T-helper 17 cell (primary cell): Measurements from ENCODE around the gene PAPSS1. TPM values are rescaled to one million over a fixed set of nuclear protein-coding genes. Genes with fewer than 3 reads are reported as not detected.

Experiments
- ATAC-seq: fragments of 150-1000 bp; cut with Tn5 transposase; 2 replicates; pipeline ENCODE4 v1.10.0; 2021; ENCODE audit warnings: mild to moderate bottlenecking, moderate library complexity
- DNase-seq, 3 donors: peaks; one replicate each; pipeline versions ENCODE4 v3.0.0 to v3.0.0-alpha.2; 2020 to 2021
- H3K9me3 ChIP-seq: one replicate; pipeline ENCODE4 v1.7.0; 2013; ENCODE audit warnings: low read length, mild to moderate bottlenecking; ENCODE audit not compliant: control insufficient read depth, poor library complexity, severe bottlenecking
- H3K27ac Mint-ChIP-seq: one replicate; pipeline ENCODE4 v1.8.0; 2022; ENCODE audit warnings: mild to moderate bottlenecking, moderate library complexity, mixed read lengths
- H3K27me3 Mint-ChIP-seq: one replicate; pipeline ENCODE4 v1.8.0; 2022; ENCODE audit warnings: mixed read lengths
- H3K36me3 Mint-ChIP-seq: one replicate; pipeline ENCODE4 v1.8.0; 2022; ENCODE audit warnings: low read depth, mixed read lengths
- H3K4me1 Mint-ChIP-seq: one replicate; pipeline ENCODE4 v1.8.0; 2022; ENCODE audit warnings: mild to moderate bottlenecking, mixed read lengths
- H3K4me3 Mint-ChIP-seq: one replicate; pipeline ENCODE4 v1.8.0; 2022; ENCODE audit warnings: mild to moderate bottlenecking, moderate library complexity, mixed read lengths
- total RNA-seq, 4 donors: library from RNA in 2 of 4; stranded (reverse) in 2 of 4; gene quantifications; one replicate each; pipeline ENCODE4 v1.2.3 and lab custom pipeline; 2022 to 2026

PAPSS1 gene
- total RNA-seq, 2 donors from 2014 or later: 13.1 to 14.8 TPM

- H3K27me3 Mint-ChIP-seq: peaks cover 13% of the 10 kb centered on the region
- no peak overlapping the region for H3K4me3 Mint-ChIP-seq
- H3K9me3 ChIP-seq: no peaks in the 10 kb centered on the region
- no peak for ATAC-seq
- H3K36me3 Mint-ChIP-seq: peaks cover 2% of the 10 kb centered on the region
- H3K4me1 Mint-ChIP-seq: no peaks in the 10 kb centered on the region
- no peak for DNase-seq
- no peak overlapping the region for H3K27ac Mint-ChIP-seq
Observed at GRCh38 chr4:107579099-107579498, 140.9 kb downstream of the PAPSS1 start.

GRCh38 chr4:107578321-107578720 lies 141.7 kb downstream of the PAPSS1 start:
- no peaks in the 10 kb centered on the region for H3K4me1 Mint-ChIP-seq
- DNase-seq (no peak), ATAC-seq (no peak)
- H3K27ac Mint-ChIP-seq: no peak overlapping the region
- H3K4me3 Mint-ChIP-seq: no peak overlapping the region
- peaks cover 13% of the 10 kb centered on the region for H3K27me3 Mint-ChIP-seq
- peaks cover 2% of the 10 kb centered on the region for H3K36me3 Mint-ChIP-seq
- no peaks in the 10 kb centered on the region for H3K9me3 ChIP-seq

- DNase-seq (no peak), ATAC-seq (no peak)
- H3K4me1 Mint-ChIP-seq: no peaks in the 10 kb centered on the region
- peaks cover 2% of the 10 kb centered on the region for H3K36me3 Mint-ChIP-seq
- H3K27me3 Mint-ChIP-seq: peaks cover 13% of the 10 kb centered on the region
- no peak overlapping the region for H3K27ac Mint-ChIP-seq
- no peaks in the 10 kb centered on the region for H3K9me3 ChIP-seq
- no peak overlapping the region for H3K4me3 Mint-ChIP-seq
Observed at GRCh38 chr4:107577743-107578142, 142.3 kb downstream of the PAPSS1 start.

GRCh38 chr4:107575243-107575642 lies 144.8 kb downstream of the PAPSS1 start:
- no peak overlapping the region for H3K4me3 Mint-ChIP-seq
- no peak overlapping the region for H3K27ac Mint-ChIP-seq
- H3K9me3 ChIP-seq: no peaks in the 10 kb centered on the region
- H3K36me3 Mint-ChIP-seq: no peaks in the 10 kb centered on the region
- ATAC-seq (no peak), DNase-seq (no peak)
- H3K4me1 Mint-ChIP-seq: no peaks in the 10 kb centered on the region
- H3K27me3 Mint-ChIP-seq: peaks cover 13% of the 10 kb centered on the region

- Mint-ChIP-seq H3K4me3 (no peak overlapping the region), H3K27ac (no peak overlapping the region), H3K27me3 (peaks cover 4% of the 10 kb centered on the region), H3K4me1 (no peaks in the 10 kb centered on the region), H3K36me3 (no peaks in the 10 kb centered on the region)
- DNase-seq (no peak), ATAC-seq (no peak)
- no peaks in the 10 kb centered on the region for H3K9me3 ChIP-seq
Observed at GRCh38 chr4:107572281-107572680, 147.8 kb downstream of the PAPSS1 start.

GRCh38 chr4:107570952-107571351 lies 149.1 kb downstream of the PAPSS1 start:
- ATAC-seq: no peak
- no peak overlapping the region for H3K27ac Mint-ChIP-seq
- H3K9me3 ChIP-seq: no peaks in the 10 kb centered on the region
- no peak for DNase-seq
- peaks cover 4% of the 10 kb centered on the region for H3K27me3 Mint-ChIP-seq
- no peaks in the 10 kb centered on the region for H3K4me1 Mint-ChIP-seq
- H3K4me3 Mint-ChIP-seq: no peak overlapping the region
- H3K36me3 Mint-ChIP-seq: no peaks in the 10 kb centered on the region

GRCh38 chr4:107564326-107564725 lies 155.7 kb downstream of the PAPSS1 start:
- Mint-ChIP-seq H3K4me3 (no peak overlapping the region), H3K4me1 (no peaks in the 10 kb centered on the region), H3K27me3 (peaks cover 16% of the 10 kb centered on the region), H3K36me3 (no peaks in the 10 kb centered on the region), H3K27ac (no peak overlapping the region)
- no peaks in the 10 kb centered on the region for H3K9me3 ChIP-seq
- no peak for DNase-seq
- ATAC-seq: no peak

Other genes starting within 250 kb of the PAPSS1 start
- under 1 TPM in 1 of 2 donors, not detected in 1; 0.32 TPM for gene SGMS2, start 104.7 kb upstream of the PAPSS1 start, total RNA-seq
- gene CYP2U1, start 211.3 kb upstream of the PAPSS1 start, total RNA-seq: 1 to 10 TPM in 1 of 2 donors, under 1 TPM in 1; 0.96 to 2.8 TPM